Measurements from ENCODE around the gene PUS1. TPM values are rescaled to one million over a fixed set of nuclear protein-coding genes. Genes with fewer than 3 reads are reported as not detected.

The PUS1 gene
- polyA plus RNA-seq, 4 donors, result 13.6 to 17.0 (median 13.7) TPM

DNA sequence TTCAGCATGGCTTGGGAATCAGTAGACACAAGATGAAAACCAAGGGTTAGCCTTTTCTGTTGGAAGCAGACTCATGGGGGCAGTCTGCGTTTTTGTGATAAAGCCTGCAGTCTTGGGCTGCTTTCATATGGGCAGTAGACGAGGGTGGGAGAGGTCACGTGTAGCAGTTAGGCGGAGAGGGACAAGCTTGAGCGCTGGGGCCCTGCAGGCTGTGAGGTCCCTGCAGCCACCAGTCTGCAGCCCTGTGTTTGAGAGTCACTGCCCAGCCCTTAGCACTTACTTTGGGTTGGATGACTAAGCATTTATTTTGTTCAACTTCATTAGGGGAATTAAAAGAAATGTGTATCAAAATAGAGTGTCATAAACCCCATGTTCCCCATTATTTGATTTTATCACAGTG, 57.8 kb downstream of the PUS1 start:
- DNase-seq (ENCODE audit: low read depth in 4 of 4, low spot score in 3 of 4), result no peak

DNA sequence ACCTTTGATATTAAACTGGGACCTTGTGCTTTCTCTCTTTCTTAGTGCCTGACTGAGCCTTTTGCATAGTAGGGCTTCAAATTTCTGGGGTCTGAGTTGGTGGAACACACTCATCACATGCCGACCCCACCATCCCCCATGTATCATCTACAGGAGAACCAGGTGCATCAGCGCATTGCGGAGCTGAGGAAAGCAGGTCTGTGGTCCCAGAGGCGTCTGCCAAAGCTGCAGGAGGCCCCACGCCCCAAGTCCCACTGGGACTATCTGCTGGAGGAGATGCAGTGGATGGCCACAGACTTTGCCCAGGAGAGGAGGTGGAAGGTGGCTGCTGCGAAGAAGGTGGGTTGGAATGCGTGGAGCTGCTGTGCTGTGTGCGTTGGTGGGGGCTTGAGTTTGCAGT, 58.5 kb downstream of the PUS1 start:
- DNase-seq (ENCODE audit: low read depth in 4 of 4, low spot score in 3 of 4), result no peak

DNA sequence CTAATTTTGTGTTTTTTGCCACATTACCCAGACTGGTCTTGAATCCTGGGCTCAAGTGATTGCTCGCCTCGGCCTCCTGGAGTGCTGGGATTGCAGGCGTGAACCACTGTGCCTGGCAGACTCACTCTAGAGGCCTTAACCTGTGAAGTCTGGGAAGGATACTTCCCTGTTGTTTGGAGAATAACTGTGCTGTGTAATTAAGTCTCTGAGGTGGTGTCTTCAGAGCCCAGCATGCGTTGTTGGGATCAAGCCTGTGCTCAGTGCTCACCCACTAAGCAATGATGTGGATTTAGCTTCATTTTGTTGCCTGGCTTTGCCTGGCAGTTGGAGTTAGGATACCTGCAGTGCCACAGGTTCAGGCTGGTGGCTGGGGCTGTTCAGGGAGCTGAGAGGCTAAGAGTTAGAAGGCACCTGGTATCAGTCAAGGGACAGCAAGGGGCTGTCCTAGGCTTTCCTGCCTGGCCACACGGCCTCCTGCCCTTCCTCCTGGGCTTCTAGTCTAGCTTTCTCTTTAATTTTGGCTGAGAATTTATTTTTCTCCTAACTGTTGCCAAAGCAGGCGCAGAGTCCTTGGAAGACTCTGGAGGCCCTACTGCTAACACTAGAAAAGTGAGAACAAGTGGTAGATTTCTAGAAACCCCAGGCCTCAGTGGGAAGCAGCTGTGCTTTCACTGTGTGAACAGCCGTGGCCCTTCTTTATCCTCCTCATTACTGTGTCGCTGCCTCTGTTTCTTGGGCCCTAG, 59.1 kb downstream of the PUS1 start:
- DNase-seq (ENCODE audit: low read depth in 4 of 4, low spot score in 3 of 4), result no peak

DNA sequence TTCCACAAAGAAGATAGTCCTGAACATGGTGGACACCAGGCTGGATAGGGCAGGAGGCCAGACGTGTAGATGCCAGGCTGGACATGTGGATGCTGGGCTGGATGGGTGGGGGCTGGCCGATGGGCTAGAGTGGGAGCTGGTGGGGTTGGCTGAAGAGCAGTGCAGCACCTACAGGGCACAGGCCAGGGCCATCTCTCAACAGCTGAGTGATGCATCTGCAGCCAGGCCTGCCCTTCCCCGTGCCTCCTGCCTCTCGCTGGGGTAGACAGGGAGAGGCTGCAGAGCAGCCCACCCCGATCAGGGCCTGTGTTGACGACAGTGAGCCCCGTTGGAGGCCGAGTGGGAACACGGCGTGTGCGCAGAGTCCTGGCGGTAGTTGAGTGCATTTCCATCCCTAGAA, 59.9 kb downstream of the PUS1 start:
- DNase-seq (ENCODE audit: low read depth in 4 of 4, low spot score in 3 of 4), result no peak

DNA sequence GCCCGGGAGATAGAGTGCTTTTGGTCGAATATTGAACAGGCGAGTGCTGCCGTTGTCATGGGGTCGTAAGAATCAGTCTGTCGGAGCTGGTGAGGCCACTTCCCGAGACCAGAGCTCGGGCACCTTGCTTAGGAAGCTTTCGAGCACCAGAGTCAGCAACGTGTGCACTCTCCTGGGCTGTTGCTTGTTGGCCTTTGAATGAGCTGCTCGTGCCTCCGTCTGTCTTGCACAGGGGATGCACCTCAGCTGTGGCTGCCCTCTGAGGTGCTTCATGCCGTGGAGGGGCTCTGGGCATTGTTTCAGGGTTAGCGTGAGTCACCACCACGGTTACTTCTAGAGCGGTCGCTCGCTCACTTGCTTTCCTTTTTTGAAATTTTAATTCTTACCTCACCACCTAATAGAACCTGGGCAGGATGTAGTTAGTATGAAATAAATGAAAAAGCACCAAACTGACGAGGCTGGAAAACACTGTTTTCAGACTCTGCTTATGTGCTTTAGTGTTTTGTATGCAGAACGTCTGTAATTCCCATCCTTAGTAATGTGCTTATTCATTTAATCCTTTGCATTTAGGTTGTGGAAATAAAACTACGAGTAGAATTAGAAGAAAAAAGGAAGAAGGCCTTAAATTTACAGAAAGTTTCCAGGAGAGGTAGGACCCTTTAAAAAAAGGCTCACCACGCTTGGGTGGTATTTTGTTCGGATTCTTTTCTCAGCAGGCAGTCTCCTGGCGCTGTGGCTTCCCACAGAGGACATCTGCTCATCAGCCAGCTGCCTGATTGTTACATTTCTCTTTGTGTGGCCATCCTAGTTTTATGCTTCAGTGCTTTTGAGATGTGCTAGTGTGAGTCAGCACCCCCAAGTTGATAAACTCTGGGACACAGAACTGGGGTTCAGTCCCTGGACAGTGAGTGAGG, 61.2 kb downstream of the PUS1 start:
- DNase-seq (ENCODE audit: low read depth in 4 of 4, low spot score in 3 of 4), result no peak

DNA sequence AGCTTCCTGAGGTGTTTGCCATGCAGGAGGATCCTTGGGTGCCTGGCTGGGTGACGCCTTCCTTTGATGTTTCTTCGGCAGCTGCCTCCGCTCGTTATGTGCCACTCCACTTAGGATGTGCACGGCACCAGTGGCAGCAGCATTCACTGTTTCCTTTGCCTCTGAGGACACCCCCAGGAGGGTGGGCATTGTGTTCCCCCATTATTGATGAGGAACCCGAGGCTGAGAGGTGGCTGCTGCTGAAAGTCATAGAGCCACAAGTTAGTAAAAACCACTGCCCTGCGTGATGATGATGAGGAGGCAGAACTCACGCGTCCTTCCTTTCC, 61.9 kb downstream of the PUS1 start:
- no peak for DNase-seq (ENCODE audit: low read depth in 4 of 4, low spot score in 3 of 4)

DNA sequence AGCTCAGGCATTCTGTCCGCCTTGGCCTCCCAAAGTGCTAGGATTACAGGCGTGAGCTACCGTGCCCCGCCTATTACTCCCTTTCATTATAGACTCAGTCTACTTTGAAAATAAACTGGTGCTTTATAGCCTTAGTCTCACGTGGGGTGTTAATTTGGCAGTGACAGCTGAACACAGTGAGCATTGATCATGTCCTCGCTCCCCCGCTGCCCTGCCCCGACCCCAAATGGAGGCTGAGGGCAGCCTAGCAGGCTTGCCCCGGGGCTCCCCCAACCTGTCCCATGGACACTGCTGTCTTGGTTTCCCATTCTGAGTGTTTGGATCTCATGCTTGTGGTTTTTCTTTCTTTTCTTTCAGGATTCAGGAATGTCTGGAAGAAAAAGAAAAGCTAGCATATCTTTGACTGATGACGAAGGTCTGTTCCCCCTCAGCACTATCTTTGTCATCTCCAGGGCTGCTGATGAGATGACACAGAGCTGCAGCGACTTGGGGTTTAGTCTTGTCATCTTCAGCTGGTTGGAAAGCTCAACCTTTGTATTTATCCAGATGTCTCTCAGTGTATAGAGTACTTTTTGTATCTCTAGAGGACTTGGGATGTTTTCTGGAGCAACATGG, 62.8 kb downstream of the PUS1 start:
- DNase-seq (ENCODE audit: low read depth in 4 of 4, low spot score in 3 of 4), result no peak

DNA sequence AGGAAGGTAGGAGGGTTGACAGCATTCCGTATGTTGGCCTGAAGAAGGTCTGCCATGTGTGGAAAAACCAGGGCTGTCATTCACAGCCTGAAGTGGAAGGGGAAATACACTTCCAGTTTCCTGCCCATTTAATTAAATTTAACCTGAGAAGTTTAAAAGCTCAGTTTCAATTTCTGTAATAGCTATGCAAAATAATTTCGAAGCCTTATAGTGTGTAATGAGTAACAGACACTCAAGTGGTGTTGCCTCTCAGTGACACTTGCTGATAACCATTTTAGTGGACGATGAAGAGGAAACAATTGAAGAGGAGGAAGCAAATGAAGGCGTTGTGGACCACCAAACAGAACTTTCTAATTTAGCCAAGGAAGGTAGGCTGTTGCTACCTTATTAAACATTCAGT, 65.5 kb downstream of the PUS1 start:
- DNase-seq (ENCODE audit: low read depth in 4 of 4, low spot score in 3 of 4), result no peak

Other genes starting within 250 kb of the PUS1 start
- 10 to 100 TPM; 43.4 to 50.2 (median 44.9) TPM for gene SFSWAP, start 218.2 kb upstream of the PUS1 start, polyA plus RNA-seq (ENCODE audit: insufficient read length in 4 of 4)
- 1 to 10 TPM in 3 of 4 donors, under 1 TPM in 1; 0.89 to 2.4 (median 1.1) TPM for gene MMP17, start 100.9 kb upstream of the PUS1 start, polyA plus RNA-seq (ENCODE audit: insufficient read length in 4 of 4)
- 10 to 100 TPM; 23.1 to 35.0 (median 28.0) TPM for gene ULK1, start 34.7 kb upstream of the PUS1 start, polyA plus RNA-seq (ENCODE audit: insufficient read length in 4 of 4)
- 10 to 100 TPM; 33.2 to 42.3 (median 34.3) TPM for gene EP400, start 20.7 kb downstream of the PUS1 start, polyA plus RNA-seq (ENCODE audit: insufficient read length in 4 of 4)
- gene DDX51, start 215.0 kb downstream of the PUS1 start, polyA plus RNA-seq (ENCODE audit: insufficient read length in 4 of 4), result 10 to 100 TPM; 15.7 to 19.7 (median 16.5) TPM
- gene NOC4L, start 215.2 kb downstream of the PUS1 start, polyA plus RNA-seq (ENCODE audit: insufficient read length in 4 of 4), result 10 to 100 TPM; 12.9 to 20.9 (median 13.5) TPM

Data from right renal pelvis (tissue), 4 donors.